Measurements from ENCODE around the gene FPR3.

DNA sequence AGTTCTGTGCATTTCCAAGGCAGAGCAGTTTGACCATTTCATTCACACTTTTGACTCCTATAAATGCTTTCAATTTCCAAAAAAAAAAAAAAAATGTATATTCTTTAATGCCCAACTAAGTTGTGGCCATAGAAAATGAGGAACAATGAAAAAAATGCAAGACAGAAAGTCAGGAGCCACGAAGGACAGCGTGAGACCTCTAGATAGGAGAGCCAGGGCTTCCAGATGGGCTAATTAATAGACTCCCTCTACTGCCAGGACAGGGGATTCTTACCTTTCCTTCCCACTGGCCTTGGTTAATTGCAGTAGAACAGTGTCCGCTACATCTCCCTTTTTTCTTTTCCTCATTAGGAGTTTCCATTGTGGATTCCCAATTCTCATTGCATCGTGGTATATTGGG, 8.6 kb downstream of the FPR3 start:
- TF ChIP-seq FOXM1 (IDR thresholded peaks at IDR 0.05; ENCODE audit: borderline replicate concordance, low read depth) (no peak), EP300 (IDR thresholded peaks at IDR 0.05; ENCODE audit: borderline replicate concordance) (no peak)

Measured in Ishikawa (cell line).